ENCODE results near the gene DIP2C. TPM values are rescaled to one million over a fixed set of nuclear protein-coding genes. Genes with fewer than 3 reads are reported as not detected.

The DIP2C gene
- total RNA-seq, 1 experiment from 2014 or later = 11.0 TPM

- H3K4me1 Mint-ChIP-seq = 0 out of 2 replicates have a peak, but pooled peaks cover 2% of the 10 kb centered on the region
- TF ChIP-seq TEAD1 (CRISPR knock-in tag; IDR thresholded peaks at IDR 0.05) = no peak
- TF ChIP-seq MXD4 (CRISPR knock-in tag; IDR thresholded peaks at IDR 0.05; ENCODE audit: borderline replicate concordance) = no peak
- no peak for TF ChIP-seq NFATC4 (CRISPR knock-in tag; IDR thresholded peaks at IDR 0.05)
- TF ChIP-seq ZNF671 (CRISPR knock-in tag; IDR thresholded peaks at IDR 0.05) = no peak
- TF ChIP-seq ZNF232 (CRISPR knock-in tag; IDR thresholded peaks at IDR 0.05) = no peak
- TF ChIP-seq FOXJ3 (CRISPR knock-in tag; IDR thresholded peaks at IDR 0.05; ENCODE audit: borderline replicate concordance) = no peak
- TF ChIP-seq TP53 (CRISPR knock-in tag; IDR thresholded peaks at IDR 0.05) = no peak
- TF ChIP-seq JUN (CRISPR knock-in tag; IDR thresholded peaks at IDR 0.05) = no peak
- TF ChIP-seq TEAD4 (CRISPR knock-in tag; IDR thresholded peaks at IDR 0.05) = no peak
- TF ChIP-seq EMX1 (CRISPR knock-in tag; IDR thresholded peaks at IDR 0.05) = no peak
- no peak for TF ChIP-seq CBFB (CRISPR knock-in tag; IDR thresholded peaks at IDR 0.05; ENCODE audit: low read depth)
- no peak for TF ChIP-seq NR1H2 (CRISPR knock-in tag; IDR thresholded peaks at IDR 0.05)
- TF ChIP-seq MAX (CRISPR knock-in tag; IDR thresholded peaks at IDR 0.05) = no peak
- TF ChIP-seq TCF7 (CRISPR knock-in tag; IDR thresholded peaks at IDR 0.05; ENCODE audit: low read depth) = no peak
- no peak for TF ChIP-seq ZNF425 (CRISPR knock-in tag; conservative IDR thresholded peaks at IDR 0.05)
- TF ChIP-seq, protein P1, sequence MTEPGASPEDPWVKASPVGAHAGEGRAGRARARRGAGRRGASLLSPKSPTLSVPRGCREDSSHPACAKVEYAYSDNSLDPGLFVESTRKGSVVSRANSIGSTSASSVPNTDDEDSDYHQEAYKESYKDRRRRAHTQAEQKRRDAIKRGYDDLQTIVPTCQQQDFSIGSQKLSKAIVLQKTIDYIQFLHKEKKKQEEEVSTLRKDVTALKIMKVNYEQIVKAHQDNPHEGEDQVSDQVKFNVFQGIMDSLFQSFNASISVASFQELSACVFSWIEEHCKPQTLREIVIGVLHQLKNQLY (CRISPR knock-in tag; IDR thresholded peaks at IDR 0.05) = no peak
- no peak for TF ChIP-seq MYBL2 (CRISPR knock-in tag; IDR thresholded peaks at IDR 0.05)
- TF ChIP-seq ZNF138 (CRISPR knock-in tag; conservative IDR thresholded peaks at IDR 0.05) = no peak
- TF ChIP-seq, protein P2, sequence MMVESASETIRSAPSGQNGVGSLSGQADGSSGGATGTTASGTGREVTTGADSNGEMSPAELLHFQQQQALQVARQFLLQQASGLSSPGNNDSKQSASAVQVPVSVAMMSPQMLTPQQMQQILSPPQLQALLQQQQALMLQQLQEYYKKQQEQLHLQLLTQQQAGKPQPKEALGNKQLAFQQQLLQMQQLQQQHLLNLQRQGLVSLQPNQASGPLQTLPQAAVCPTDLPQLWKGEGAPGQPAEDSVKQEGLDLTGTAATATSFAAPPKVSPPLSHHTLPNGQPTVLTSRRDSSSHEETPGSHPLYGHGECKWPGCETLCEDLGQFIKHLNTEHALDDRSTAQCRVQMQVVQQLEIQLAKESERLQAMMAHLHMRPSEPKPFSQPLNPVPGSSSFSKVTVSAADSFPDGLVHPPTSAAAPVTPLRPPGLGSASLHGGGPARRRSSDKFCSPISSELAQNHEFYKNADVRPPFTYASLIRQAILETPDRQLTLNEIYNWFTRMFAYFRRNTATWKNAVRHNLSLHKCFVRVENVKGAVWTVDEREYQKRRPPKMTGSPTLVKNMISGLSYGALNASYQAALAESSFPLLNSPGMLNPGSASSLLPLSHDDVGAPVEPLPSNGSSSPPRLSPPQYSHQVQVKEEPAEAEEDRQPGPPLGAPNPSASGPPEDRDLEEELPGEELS (CRISPR knock-in tag; IDR thresholded peaks at IDR 0.05) = no peak
- H3K36me3 Mint-ChIP-seq = peaks cover 22% of the 10 kb centered on the region
- ATAC-seq = no peak
- H3K4me3 Mint-ChIP-seq = no peak overlapping the region
- H3K27ac Mint-ChIP-seq = no peak overlapping the region
- DNase-seq (ENCODE audit: low spot score) = no peak
- H3K27me3 Mint-ChIP-seq (ENCODE audit: low read depth) = no peaks in the 10 kb centered on the region; the same call in 1 of the 2 replicates
- H3K9me3 Mint-ChIP-seq = peaks cover 15% of the 10 kb centered on the region
- ChIA-PET CTCF (no interaction called here), POLR2A (no interaction called here)
Observed at GRCh38 chr10:474406-474805, 215.1 kb downstream of the DIP2C start.

DNA sequence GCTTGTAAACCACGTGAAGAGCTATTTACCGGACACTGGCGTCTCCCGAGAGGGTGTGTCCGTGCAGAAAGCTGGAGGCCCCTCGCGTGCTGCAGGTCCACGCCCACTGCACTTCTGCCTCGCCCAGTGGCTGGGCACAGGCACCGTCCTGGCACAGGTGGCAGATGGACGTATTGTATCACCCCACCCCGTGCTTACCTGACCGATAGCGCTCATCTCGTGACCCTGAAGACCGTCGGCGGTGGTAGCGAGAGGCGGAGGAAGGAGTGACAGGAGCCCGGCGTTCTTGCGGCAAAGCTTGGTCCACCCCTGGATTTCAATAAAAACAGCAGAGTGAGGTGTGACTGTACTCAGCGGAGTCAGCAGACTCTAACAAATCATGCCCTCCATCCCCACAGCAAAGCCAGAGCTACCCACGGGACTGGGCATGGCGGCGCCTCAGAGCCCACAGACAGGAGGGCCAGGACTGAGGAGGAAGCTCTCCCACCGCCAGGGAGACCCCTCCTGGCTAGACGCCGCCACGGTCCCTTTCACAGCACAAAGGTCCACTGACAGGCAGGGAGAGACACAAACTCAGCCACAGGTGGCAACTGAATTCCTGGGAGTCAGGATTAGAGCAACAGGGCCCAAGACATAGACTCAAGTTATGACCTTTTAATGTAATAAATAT, 217.1 kb downstream of the DIP2C start:
- Mint-ChIP-seq H3K27ac (no peak overlapping the region), H3K4me1 (0 out of 2 replicates have a peak, but pooled peaks cover 2% of the 10 kb centered on the region), H3K36me3 (peaks cover 23% of the 10 kb centered on the region), H3K4me3 (no peak overlapping the region), H3K9me3 (peaks cover 6% of the 10 kb centered on the region), H3K27me3 (ENCODE audit: low read depth) (no peaks in the 10 kb centered on the region)
- ChIA-PET POLR2A (no interaction called here), CTCF (interaction anchor here (1.0 to 2.0 kb wide), 2 partner anchors 21 to 57 kb away, joined by 3 to 5 read pairs; no protein-coding TSS in a partner anchor)
- DNase-seq (ENCODE audit: low spot score) (no peak), ATAC-seq (no peak; the same call in 1 of the 2 replicates)
- TF ChIP-seq NFYB (CRISPR knock-in tag; conservative IDR thresholded peaks at IDR 0.05; ENCODE audit: low read depth) (no peak), RELA (CRISPR knock-in tag; IDR thresholded peaks at IDR 0.05; ENCODE audit: borderline replicate concordance) (no peak)

All from WTC11 (cell line).